Measurements from ENCODE around the gene UTS2.

- TF ChIP-seq REST (IDR thresholded peaks at IDR 0.05; ENCODE audit: insufficient read depth in 1 of 2, low read depth in 2 of 2, low read length in 2 of 2) (no peak), TAF1 (IDR thresholded peaks at IDR 0.05; ENCODE audit: borderline replicate concordance, insufficient read depth, low read length) (no peak), POLR2AphosphoS5 (IDR thresholded peaks at IDR 0.05; ENCODE audit: low read depth, low read length) (no peak)
Observed at GRCh38 chr1:7847599-7847998, 5.3 kb downstream of the UTS2 start.

Measured in PFSK-1 (cell line).